ENCODE data around the gene TLE2. TPM values are rescaled to one million over a fixed set of nuclear protein-coding genes. Genes with fewer than 3 reads are reported as not detected.

TLE2 gene
- total RNA-seq, 1 experiment from 2014 or later: 3.0 TPM

DNA sequence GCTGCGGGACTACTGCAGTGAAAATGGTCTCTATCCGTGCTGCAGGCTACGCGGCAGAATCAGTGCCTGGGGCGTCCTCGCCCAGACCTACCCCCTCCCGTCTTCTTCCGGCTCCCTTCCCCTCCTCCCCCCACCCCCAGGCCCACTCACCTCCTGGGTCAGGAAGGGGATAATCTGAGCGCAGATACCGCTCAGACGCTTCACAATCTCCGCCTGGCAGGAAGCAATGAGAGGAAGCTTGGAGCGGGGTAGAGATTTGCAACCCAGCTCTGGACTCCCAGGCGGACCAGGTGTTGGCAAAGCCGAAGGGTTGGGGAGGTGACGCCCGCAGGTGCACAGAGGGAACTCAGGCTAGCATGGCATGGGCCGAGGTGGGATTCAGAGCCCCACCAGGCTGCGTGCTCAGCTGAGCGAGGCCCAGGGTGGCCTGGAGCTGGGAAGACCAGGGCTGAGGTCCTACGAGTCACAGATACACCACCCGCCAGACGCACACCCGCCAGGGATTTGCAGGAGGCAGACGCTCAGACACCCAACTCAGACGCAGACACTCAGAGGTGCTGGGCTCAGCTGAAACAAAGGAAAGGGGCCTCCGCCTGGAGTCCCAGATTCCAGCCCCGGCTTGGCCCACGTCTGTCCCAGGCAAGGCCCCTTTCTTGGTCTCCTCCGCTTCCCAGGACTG is 4.1 kb downstream of the TLE2 start:
- no peak overlapping the region for H3K4me3 Mint-ChIP-seq (ENCODE audit: unreplicated experiment)

DNA sequence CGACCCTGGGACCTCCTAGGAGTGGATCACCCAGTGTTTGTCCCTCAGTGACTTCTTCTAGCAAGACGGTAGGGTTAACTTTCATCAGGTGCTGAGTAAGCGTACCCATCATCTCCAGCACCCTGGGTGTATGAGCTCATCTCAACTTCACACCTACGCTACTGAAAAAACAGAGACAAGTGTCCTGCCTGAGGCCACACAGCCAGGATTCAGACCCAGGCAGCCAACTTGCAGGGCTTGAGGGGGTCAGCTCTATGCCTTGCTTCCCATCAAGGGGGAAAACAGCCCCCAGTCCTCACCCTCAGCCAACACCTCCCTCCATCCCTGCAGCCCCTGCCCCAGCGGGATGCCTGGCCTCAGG is 4.6 kb downstream of the TLE2 start:
- Mint-ChIP-seq H3K9me3 (ENCODE audit: unreplicated experiment) (no peaks in the 10 kb centered on the region), H3K27me3 (ENCODE audit: insufficient read depth, unreplicated experiment) (no peaks in the 10 kb centered on the region), H3K4me3 (ENCODE audit: unreplicated experiment) (no peak overlapping the region), H3K36me3 (ENCODE audit: insufficient read depth, unreplicated experiment) (no peaks in the 10 kb centered on the region), H3K4me1 (ENCODE audit: insufficient read depth, unreplicated experiment) (no peaks in the 10 kb centered on the region), H3K27ac (ENCODE audit: low read depth, unreplicated experiment) (no peak overlapping the region)
- CTCF ChIA-PET: no interaction called here
- no TSS peak for BruUV-seq (replicated peaks)
- POLR2A ChIA-PET: interaction anchor here (1.1 to 1.3 kb wide), 2 partner anchors 11 to 74 kb away, joined by 4 to 5 read pairs; no protein-coding TSS in a partner anchor
- intact Hi-C loops (cut with micrococcal nuclease): no loop called here
- TF ChIP-seq, protein P1, sequence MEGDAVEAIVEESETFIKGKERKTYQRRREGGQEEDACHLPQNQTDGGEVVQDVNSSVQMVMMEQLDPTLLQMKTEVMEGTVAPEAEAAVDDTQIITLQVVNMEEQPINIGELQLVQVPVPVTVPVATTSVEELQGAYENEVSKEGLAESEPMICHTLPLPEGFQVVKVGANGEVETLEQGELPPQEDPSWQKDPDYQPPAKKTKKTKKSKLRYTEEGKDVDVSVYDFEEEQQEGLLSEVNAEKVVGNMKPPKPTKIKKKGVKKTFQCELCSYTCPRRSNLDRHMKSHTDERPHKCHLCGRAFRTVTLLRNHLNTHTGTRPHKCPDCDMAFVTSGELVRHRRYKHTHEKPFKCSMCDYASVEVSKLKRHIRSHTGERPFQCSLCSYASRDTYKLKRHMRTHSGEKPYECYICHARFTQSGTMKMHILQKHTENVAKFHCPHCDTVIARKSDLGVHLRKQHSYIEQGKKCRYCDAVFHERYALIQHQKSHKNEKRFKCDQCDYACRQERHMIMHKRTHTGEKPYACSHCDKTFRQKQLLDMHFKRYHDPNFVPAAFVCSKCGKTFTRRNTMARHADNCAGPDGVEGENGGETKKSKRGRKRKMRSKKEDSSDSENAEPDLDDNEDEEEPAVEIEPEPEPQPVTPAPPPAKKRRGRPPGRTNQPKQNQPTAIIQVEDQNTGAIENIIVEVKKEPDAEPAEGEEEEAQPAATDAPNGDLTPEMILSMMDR (IDR thresholded peaks at IDR 0.05; ENCODE audit: unreplicated experiment): no peak
- DNase-seq (ENCODE audit: unreplicated experiment): no peak

More for the DNA sequence above, 4.1 kb downstream of the TLE2 start:
- Mint-ChIP-seq H3K27ac (ENCODE audit: low read depth, unreplicated experiment) (no peak overlapping the region), H3K36me3 (ENCODE audit: insufficient read depth, unreplicated experiment) (no peaks in the 10 kb centered on the region), H3K27me3 (ENCODE audit: insufficient read depth, unreplicated experiment) (no peaks in the 10 kb centered on the region), H3K4me1 (ENCODE audit: insufficient read depth, unreplicated experiment) (no peaks in the 10 kb centered on the region), H3K9me3 (ENCODE audit: unreplicated experiment) (no peaks in the 10 kb centered on the region)
- ChIA-PET CTCF (no interaction called here), POLR2A (interaction anchor here (1.1 to 1.3 kb wide), 2 partner anchors 12 to 74 kb away, joined by 4 to 5 read pairs; no protein-coding TSS in a partner anchor)
- TF ChIP-seq, protein P1 (IDR thresholded peaks at IDR 0.05; ENCODE audit: unreplicated experiment): no peak
- DNase-seq (ENCODE audit: unreplicated experiment): no peak
- BruUV-seq (replicated peaks): no TSS peak
- intact Hi-C loops (cut with micrococcal nuclease): no loop called here

DNA sequence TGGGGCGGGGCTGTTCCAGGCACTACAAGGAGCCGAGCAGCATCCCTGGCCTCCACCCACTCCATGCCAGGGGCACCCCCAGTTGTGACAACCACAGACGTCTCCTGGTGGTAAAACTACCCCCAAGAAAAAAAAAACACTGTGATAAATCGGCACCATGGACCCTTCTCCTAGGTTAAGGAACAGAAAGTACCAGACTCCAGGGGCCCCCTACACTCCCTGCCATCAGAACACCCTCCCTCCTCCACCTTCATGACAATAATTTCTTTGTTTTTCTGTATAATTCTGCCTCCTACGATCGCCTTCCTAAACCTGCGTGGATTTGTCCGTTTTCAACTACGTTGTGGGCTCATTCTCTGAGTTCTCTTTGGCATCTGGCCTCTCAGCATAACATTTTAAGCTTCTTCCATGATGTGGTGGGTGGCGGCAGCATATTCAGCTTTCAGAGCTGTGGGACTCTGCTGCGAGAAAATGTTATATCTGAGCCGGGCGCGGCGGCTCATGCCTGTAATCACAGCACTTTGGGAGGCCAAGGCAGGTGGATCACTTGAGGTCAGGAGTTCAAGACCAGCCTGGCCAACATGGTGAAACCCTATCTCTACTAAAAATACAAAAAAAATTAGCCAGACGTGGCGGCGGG is 8.6 kb downstream of the TLE2 start:
- no peak for DNase-seq (ENCODE audit: unreplicated experiment)
- TF ChIP-seq, protein P1 (IDR thresholded peaks at IDR 0.05; ENCODE audit: unreplicated experiment): no peak
- no TSS peak for BruUV-seq (replicated peaks)
- Mint-ChIP-seq H3K4me3 (ENCODE audit: unreplicated experiment) (no peak overlapping the region), H3K36me3 (ENCODE audit: insufficient read depth, unreplicated experiment) (no peaks in the 10 kb centered on the region), H3K27me3 (ENCODE audit: insufficient read depth, unreplicated experiment) (no peaks in the 10 kb centered on the region), H3K9me3 (ENCODE audit: unreplicated experiment) (no peaks in the 10 kb centered on the region), H3K4me1 (ENCODE audit: insufficient read depth, unreplicated experiment) (no peaks in the 10 kb centered on the region), H3K27ac (ENCODE audit: low read depth, unreplicated experiment) (no peak overlapping the region)
- intact Hi-C loops (cut with micrococcal nuclease): no loop called here
- CTCF ChIA-PET: no interaction called here
- POLR2A ChIA-PET: interaction anchor here (0.7 kb wide), 1 partner anchor 1310 kb away, joined by 3 read pairs; no protein-coding TSS in a partner anchor

DNA sequence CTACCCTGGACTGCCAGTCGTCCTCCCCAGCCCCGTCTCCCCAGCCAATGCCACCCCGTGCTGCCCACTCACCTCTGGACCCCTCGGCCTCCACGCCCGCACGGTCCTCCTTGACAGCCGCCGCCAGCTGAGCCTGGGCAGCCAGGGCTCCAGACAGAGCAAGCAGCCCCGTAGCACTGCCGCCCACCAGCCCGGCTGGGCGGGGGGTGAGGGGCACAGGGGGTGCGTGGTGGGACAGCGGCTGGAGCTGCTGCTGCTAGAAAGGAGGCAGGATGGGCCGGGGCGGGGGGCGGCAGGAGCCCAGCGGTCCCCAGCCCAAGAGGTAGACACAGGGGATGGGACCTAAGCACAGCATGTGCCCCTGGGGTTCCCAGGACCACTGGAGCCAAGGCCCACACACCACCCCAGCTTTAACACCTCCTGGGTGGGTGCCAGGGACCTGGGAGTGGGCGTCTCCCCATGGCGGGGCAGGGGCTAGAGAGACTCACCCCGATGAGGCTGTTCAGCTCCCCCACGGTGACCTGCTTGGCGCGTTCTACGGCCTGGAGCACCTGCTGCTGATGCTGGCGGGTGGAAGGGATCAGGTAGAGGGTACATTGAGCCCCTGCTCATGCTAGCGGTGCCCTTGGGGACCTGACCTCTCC is 9.7 kb downstream of the TLE2 start:
- intact Hi-C loops (cut with micrococcal nuclease): no loop called here
- BruUV-seq (replicated peaks): no TSS peak
- H3K36me3 Mint-ChIP-seq (ENCODE audit: insufficient read depth, unreplicated experiment): no peaks in the 10 kb centered on the region
- POLR2A ChIA-PET: interaction anchor here (0.7 kb wide), 1 partner anchor 1312 kb away, joined by 3 read pairs; no protein-coding TSS in a partner anchor
- DNase-seq (ENCODE audit: unreplicated experiment): no peak
- CTCF ChIA-PET: no interaction called here
- H3K27me3 Mint-ChIP-seq (ENCODE audit: insufficient read depth, unreplicated experiment): no peaks in the 10 kb centered on the region
- H3K4me1 Mint-ChIP-seq (ENCODE audit: insufficient read depth, unreplicated experiment): no peaks in the 10 kb centered on the region
- TF ChIP-seq, protein P1 (IDR thresholded peaks at IDR 0.05; ENCODE audit: unreplicated experiment): no peak
- no peak overlapping the region for H3K27ac Mint-ChIP-seq (ENCODE audit: low read depth, unreplicated experiment)
- no peak overlapping the region for H3K4me3 Mint-ChIP-seq (ENCODE audit: unreplicated experiment)
- no peaks in the 10 kb centered on the region for H3K9me3 Mint-ChIP-seq (ENCODE audit: unreplicated experiment)

Measured in MCF 10A (cell line).